ENCODE measurements around the gene ABCD1. TPM values are rescaled to one million over a fixed set of nuclear protein-coding genes. Genes with fewer than 3 reads are reported as not detected.

Gene ABCD1
- total RNA-seq, 1 donor from 2014 or later: 12.6 TPM

DNA sequence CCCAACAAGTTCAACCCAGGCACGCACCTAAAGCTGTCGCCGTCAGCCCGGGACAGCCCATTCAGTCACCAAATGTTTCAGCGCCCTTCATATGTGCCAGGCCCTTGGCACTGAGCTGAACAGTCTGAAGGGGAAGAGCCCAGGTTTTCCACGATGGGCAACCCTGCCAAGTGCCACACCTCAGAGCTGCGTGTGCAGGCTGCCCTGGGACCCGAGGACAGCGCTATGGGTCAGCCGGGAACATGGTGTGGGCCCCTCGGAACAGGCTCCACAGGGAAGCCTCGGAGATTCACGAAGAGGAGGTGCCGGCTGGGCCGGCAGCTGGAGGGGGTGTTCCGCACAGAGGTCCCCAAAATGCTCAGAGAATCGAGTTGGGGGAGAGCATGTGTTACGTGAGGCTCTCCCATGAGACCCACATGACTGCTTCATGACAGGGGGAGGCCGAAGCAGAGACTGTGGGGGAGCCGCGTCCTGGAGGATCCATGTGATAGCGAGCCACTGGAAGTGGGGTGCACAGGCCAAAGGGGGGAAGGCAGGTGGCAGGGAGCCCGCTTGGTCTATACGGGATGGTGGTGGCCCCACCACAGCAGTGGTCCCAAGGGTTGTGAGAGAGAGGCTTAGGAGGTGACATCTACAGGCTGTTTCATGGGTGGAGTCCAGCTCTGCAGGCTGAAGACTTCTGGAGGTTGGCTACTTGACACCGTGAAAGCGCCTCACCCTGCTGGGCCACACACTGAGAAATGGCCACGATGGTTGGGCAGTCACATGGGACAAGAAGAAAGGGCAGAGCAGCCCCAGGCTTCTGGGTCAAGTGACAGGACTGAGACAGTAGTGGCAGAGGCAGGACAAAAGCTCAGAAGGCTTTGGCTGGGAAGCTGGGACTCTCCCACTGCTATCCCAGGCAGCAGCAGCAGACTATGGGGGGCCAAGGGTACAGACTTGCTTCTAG is 14.7 kb upstream of the ABCD1 start:
- DNase-seq (ENCODE audit: low read depth): no peak
- no peak overlapping the region for H3K4me3 ChIP-seq (ENCODE audit: low read depth, low read length)
- TF ChIP-seq, protein P1, sequence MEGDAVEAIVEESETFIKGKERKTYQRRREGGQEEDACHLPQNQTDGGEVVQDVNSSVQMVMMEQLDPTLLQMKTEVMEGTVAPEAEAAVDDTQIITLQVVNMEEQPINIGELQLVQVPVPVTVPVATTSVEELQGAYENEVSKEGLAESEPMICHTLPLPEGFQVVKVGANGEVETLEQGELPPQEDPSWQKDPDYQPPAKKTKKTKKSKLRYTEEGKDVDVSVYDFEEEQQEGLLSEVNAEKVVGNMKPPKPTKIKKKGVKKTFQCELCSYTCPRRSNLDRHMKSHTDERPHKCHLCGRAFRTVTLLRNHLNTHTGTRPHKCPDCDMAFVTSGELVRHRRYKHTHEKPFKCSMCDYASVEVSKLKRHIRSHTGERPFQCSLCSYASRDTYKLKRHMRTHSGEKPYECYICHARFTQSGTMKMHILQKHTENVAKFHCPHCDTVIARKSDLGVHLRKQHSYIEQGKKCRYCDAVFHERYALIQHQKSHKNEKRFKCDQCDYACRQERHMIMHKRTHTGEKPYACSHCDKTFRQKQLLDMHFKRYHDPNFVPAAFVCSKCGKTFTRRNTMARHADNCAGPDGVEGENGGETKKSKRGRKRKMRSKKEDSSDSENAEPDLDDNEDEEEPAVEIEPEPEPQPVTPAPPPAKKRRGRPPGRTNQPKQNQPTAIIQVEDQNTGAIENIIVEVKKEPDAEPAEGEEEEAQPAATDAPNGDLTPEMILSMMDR (conservative IDR thresholded peaks at IDR 0.05; ENCODE audit: low read depth, low read length): no peak

DNA sequence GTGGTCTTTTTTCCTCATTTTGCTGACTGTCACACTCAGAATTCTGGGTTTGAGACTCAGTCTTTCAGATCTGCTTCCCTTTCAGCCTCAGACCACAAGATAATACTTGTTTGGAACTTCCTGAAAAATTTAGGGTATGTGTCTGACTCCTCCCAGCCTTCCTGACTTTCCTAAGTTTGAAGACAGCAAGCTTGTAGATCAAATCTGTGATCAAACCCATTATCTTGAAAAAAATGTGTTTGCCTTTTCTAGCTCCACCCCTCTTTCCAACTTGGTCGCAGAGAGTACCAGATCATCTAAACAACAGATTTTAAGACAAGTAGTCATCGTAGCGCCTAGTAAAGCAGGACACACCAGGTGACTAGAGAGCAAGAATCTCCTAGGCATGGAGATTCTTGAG is 10.4 kb upstream of the ABCD1 start:
- no peak for DNase-seq (ENCODE audit: low read depth)
- TF ChIP-seq, protein P1 (conservative IDR thresholded peaks at IDR 0.05; ENCODE audit: low read depth, low read length): no peak
- no peak overlapping the region for H3K4me3 ChIP-seq (ENCODE audit: low read depth, low read length)

DNA sequence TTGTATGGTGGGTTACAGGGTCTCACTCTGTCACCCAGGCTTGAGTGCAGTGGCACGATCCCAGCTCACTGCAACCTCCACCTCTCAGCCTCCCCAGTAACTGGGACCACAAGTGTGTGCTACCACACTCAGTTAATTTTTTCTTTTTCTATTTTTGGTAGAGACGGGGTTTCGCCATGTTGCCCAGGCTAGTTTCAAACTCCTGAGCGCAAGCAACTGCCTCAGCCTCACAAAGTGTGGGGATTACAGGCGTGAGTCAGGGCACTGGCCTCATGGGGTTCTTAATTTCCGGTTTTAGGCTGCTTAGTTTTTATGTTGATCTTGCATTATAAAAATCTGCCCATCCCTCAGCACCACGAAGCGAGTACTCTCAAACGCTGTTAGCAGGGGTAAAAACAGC is 7.2 kb upstream of the ABCD1 start:
- TF ChIP-seq, protein P1 (conservative IDR thresholded peaks at IDR 0.05; ENCODE audit: low read depth, low read length): no peak
- no peak for DNase-seq (ENCODE audit: low read depth)
- H3K4me3 ChIP-seq (ENCODE audit: low read depth, low read length): no peak overlapping the region

DNA sequence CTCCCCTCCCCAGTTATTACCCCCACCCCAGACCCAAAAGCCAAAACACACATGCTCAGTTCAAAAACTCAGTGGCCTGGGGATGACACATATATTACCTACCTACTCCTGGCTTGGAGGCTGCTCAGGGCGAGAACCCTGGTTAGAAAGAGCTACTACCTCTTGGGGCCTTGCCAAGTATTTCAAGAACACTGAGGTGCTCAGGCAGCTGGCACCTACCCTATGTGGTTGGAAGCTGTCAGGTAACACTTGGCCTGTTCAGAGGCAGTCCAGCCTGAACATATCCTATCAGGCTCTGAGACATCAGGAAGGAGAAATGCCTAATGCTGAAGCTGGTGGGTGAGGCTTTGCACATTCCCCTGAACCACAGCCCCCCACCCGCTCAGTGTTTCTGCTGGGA is 5.4 kb upstream of the ABCD1 start:
- H3K4me3 ChIP-seq (ENCODE audit: low read depth, low read length): no peak overlapping the region
- TF ChIP-seq, protein P1 (conservative IDR thresholded peaks at IDR 0.05; ENCODE audit: low read depth, low read length): no peak
- no peak for DNase-seq (ENCODE audit: low read depth)

DNA sequence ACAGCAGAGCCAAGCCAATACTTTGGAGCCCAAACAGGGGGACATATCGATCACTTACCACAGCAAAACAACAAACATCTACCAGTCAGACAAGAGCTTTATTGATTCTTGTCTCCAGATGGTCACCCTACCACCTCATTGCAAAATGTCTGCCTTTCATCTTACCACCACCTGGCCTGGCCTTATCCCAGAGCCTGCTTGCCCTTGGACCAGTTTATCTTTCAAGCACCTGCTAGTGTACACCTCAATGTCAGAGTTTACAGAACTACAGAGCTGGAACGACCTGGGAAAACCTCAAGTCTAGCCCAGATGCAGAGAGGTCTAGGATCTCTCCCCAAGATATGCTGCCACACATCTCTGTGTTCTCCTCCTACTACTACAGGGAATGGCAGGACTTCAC is 5.0 kb upstream of the ABCD1 start:
- TF ChIP-seq, protein P1 (conservative IDR thresholded peaks at IDR 0.05; ENCODE audit: low read depth, low read length): no peak
- DNase-seq (ENCODE audit: low read depth): no peak
- no peak overlapping the region for H3K4me3 ChIP-seq (ENCODE audit: low read depth, low read length)

DNA sequence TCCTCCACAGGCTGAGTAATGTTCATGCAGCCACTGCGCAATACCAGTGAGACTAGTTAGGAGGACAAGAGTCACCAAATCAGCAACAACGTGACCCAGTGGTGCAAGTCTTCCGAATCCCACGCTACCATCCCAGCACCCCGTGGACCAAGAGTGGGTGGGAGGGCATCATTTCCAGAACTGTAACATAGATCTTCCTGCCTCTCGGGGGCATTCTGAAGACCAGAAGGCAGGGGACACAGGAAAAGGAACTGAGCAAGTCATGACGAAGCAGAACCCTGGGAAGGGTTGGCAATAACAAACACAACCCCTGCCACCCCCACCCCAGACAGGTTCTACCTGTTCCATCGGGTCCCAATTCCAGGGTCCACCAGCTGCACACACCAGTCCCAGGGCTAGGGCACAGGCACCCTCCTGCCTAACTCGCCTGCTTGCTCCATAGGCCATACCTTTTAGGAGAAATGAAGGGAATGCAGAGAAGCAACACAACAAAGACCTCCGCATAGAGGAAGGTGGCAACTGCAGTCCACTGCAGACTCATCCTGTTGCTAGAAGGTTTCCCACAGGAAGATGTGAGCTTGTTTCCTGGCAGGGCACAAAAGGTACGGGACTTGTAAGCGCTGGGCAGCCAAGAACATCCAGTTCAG is 1.8 kb upstream of the ABCD1 start:
- TF ChIP-seq, protein P1 (conservative IDR thresholded peaks at IDR 0.05; ENCODE audit: low read depth, low read length): no peak
- H3K4me3 ChIP-seq (ENCODE audit: low read depth, low read length): peak overlapping the region; percentile 73
- DNase-seq (ENCODE audit: low read depth): no peak
